Choroid plexus epithelial cell (primary cell): ENCODE measurements around the gene BLTP3B.
A peak's percentile ranks its signal among the peaks of the same experiment; 100 is the strongest.

Experiments used
- DNase-seq: peaks from one replicate; pipeline ENCODE4 v3.0.0-alpha.2; 2010; ENCODE audit warnings: low read depth
- H3K4me3 ChIP-seq: 2 replicates; pipeline ENCODE4 v1.5.1; 2011; ENCODE audit warnings: low read depth, mild to moderate bottlenecking, control low read depth, low read length, moderate library complexity
- CTCF ChIP-seq: conservative IDR thresholded peaks from 2 replicates; pipeline ENCODE4 v1.5.1; 2011; ENCODE audit warnings: low read depth, mild to moderate bottlenecking, control low read depth, inconsistent platforms, low read length, moderate library complexity

The BLTP3B gene

GRCh38 chr12:100168562-100168961, 25.9 kb upstream of the BLTP3B start:
- DNase-seq: no peak
- no peak for TF ChIP-seq CTCF
- H3K4me3 ChIP-seq: no peak overlapping the region

- H3K4me3 ChIP-seq: no peak overlapping the region
- TF ChIP-seq CTCF: no peak
- no peak for DNase-seq
Observed at GRCh38 chr12:100166232-100166631, 23.6 kb upstream of the BLTP3B start.

- DNase-seq: no peak
- H3K4me3 ChIP-seq: no peak overlapping the region
- TF ChIP-seq CTCF: no peak
Observed at GRCh38 chr12:100165356-100165755, 22.7 kb upstream of the BLTP3B start.

- DNase-seq: no peak
- no peak for TF ChIP-seq CTCF
- peak overlapping the region; percentile 42 for H3K4me3 ChIP-seq
Observed at GRCh38 chr12:100164153-100164704, 21.6 kb upstream of the BLTP3B start.

- TF ChIP-seq CTCF: peak; percentile 18
- peak overlapping the region; percentile 42 for H3K4me3 ChIP-seq
Observed at GRCh38 chr12:100163416-100164152, 20.9 kb upstream of the BLTP3B start.

GRCh38 chr12:100159391-100160104, 16.9 kb upstream of the BLTP3B start:
- no peak for TF ChIP-seq CTCF
- no peak for DNase-seq

More at GRCh38 chr12:100163416-100164152, 20.9 kb upstream of the BLTP3B start:
- peak; percentile 35 for DNase-seq

More at GRCh38 chr12:100159391-100160104, 16.9 kb upstream of the BLTP3B start:
- H3K4me3 ChIP-seq: no peak overlapping the region
